Caki2 (cell line): Measurements from ENCODE around the gene SMAD7. TPM values are rescaled to one million over a fixed set of nuclear protein-coding genes. Genes with fewer than 3 reads are reported as not detected.
A peak's percentile ranks its signal among the peaks of the same experiment; 100 is the strongest.

Experiments
- DNase-seq: peaks from one replicate; pipeline ENCODE4 v3.0.0-alpha.2; 2015; ENCODE audit warnings: low read depth
- in situ Hi-C: cut with HindIII; loops from 2 replicates; pipeline ENCODE4 v1.10.0; 2016; ENCODE audit warnings: low sequenced_read_pairs, low pct_unique_long_range_greater_than_20kb, mixed read lengths
- total RNA-seq: library from RNA; depleted of rRNA; stranded (reverse); fragments of >200 nt; shearing (Covaris generic); gene quantifications from 2 replicates; pipeline ENCODE4 v1.2.3, GENCODE V29; 2014; ENCODE audit warnings: low replicate concordance

SMAD7 gene
- total RNA-seq, 1 experiment from 2014 or later = 38.0 TPM

GRCh38 chr18:48967545-48967944, 16.8 kb upstream of the SMAD7 start:
- no peak for DNase-seq
- in situ Hi-C loops = no loop called here

DNA sequence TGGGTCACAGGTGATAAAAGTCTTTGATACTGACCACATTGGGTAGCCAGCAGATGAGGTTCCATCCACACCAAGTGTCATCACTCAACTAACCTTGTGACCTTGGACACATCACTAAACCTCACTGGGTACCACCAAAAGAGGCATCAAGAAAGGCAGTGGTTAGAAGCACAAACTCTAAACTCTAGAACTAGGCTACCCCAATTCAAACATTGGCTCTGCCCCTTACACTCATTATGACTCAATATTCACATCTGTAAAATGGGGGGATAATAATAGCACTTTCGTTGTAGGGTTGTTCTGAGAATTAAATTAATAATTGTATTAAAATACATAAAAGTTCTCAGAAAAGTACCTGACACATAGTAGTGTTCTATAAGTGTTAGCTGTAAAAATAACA, 15.8 kb upstream of the SMAD7 start:
- in situ Hi-C loops = no loop called here
- no peak for DNase-seq

GRCh38 chr18:48963586-48964470, 13.1 kb upstream of the SMAD7 start:
- in situ Hi-C loops = no loop called here
- DNase-seq = no peak

GRCh38 chr18:48962994-48963561, 12.3 kb upstream of the SMAD7 start:
- no peak for DNase-seq
- in situ Hi-C loops = no loop called here

DNA sequence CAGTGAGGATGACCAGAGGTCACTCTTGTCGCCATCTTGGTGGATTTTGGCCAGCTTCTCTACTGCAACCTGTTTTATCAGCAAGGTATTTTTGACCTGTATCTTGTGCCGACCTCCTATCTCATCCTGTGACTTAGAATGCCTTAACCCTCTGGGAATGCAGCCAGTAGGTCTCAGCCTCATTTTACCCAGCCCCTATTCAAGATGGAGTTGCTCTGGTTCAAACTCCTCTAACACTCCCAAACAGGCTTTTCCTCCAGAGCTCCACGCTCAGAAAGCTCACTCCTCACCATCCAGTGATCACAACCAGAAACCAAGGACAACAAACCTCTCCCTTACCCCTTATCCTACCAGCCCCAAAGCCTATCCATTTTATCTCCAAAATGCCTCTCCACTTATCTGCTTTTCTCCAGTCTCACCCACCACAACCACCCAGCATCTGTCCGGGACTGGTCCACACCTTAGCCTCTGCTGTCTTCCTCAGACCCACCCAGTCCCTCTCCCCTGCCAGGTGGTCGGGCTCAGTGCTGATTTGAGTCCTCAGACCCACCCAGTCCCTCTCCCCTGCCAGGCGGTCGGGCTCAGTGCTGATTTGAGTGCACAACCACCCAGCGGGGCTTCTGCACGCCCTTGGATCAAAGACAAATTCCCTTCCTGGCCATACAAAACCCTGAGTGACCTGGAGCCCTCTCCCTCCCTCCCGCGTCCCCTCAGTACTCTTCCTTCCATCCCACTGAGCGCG, 11.7 kb upstream of the SMAD7 start:
- DNase-seq = no peak
- in situ Hi-C loops = no loop called here

- no peak for DNase-seq
- in situ Hi-C loops = no loop called here
These were observed 10.8 kb upstream of the SMAD7 start for GRCh38 chr18:48961547-48961946.

DNA sequence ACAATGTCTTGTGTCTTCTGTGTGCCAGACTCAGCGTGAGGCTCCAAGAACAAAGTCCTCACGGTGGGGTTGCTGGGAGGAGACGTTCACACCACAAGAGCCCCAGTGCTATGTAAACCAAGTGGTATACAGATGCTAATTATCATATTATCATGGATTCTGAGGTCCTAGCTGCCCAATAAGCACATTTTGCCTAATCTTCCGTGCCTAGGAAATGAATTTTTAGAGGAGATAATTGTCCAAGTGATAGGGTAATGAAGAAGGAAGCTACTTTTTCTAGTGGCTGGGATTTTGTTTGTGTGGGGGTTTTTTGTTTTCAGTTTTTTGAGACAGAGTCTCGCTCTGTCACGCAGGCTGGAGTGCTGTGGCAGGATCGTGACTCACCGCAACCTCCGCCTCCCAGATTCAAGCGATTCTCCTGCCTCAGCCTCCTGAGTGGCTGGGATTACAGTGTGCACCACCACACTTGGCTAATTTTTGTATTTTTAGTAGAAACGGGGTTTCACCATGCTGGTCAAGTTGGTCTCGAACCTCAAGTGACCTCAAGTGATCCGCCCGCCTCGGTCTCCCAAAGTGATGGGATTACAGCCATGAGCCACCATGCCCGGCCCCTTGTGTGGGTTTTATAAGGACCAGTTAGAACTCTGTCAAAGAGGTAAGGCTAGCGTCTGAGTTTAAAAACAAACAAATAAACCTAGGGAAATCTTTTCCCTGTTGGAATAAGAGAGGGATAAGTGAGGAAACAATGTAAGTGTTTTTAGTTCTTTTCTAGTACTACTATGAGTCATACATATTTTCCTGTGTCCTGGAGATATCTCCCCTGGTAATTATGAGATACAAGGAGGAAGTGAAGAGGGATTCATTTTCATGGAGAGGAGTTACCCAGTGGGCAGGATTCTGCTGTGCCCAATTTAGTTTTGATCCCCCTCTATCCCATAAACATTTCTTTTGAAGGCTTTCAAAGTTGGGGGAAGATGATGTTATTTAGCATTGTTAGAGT, 9.5 kb upstream of the SMAD7 start:
- in situ Hi-C loops = no loop called here
- no peak for DNase-seq

DNA sequence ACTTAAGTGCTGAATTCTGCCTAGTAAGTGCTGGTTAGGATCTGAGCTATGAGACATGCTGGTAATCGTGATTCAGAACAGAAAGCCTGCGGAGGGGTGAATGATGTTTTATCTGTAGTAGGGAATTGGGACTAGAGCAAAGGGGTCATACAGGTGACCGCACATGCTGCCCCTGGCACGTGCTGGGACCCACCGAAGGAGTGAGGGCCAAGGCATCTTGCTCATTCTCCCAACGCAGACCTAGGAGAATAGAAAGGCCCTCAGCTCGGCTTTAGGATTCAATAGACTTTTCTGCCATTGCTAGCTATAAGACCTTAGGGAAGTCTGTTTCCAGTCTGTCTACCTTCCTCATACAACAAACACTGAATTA, 8.8 kb upstream of the SMAD7 start:
- in situ Hi-C loops = no loop called here

DNA sequence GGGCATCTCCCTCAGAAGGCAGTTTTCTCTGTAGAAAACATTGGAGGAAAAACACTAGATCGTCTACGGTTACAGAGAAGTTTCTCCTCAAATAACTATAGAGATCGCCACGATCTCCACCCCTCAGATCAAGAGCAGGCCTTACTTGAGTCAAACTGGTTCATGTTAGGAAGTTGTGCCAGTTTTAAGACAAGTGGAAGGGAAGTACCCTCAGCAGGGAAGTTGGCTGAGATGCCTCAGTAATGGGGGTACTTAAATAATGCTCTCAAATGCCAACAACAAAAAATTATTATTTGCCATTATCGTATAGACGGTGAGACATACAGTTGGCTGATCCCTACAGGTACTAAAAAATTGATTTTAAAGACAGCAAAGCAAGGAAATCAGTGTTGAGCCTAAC, 8.2 kb upstream of the SMAD7 start:
- no peak for DNase-seq
- in situ Hi-C loops = no loop called here

More for the DNA sequence above, 8.8 kb upstream of the SMAD7 start:
- DNase-seq = no peak

DNA sequence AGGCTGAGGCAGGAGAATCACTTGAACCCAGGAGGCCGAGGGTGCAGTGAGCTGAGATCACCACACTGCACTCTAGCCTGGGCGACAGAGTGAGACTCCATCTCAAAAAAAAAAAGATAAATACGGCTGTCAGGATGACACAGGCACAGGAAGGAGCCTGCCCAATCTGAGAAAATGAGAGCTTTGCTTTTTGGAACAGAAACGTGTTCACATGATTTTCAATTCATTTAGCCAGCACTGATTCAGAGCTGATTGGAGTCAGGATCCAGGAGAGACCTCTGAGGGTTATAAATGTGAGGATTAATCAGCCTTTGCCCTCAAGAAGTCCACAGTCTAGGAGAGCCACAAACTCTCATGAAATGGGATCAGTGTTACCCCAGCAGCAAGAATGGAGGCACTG, 6.9 kb upstream of the SMAD7 start:
- in situ Hi-C loops = no loop called here
- DNase-seq = no peak

- in situ Hi-C loops = no loop called here
- DNase-seq = no peak
These were observed 6.4 kb upstream of the SMAD7 start for GRCh38 chr18:48957136-48957535.

DNA sequence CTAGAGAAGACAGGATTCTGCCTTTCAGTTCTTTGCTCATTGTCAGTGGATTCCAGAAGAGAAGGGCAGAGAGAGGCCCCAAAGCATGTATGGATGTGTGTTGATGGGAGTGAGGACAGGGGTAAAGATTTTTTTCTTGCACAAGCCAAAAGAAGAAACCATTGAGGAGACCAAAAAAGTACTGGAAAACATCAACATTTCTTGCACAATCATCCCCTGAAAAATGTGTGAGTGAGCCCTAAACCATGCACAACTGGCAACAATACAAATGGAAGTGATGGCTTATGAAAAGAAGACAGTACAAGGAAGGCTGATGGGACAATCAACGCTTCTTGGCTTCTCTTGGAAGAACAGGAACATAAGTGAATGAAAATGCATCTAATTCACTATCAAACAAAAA, 5.6 kb upstream of the SMAD7 start:
- in situ Hi-C loops = no loop called here
- no peak for DNase-seq

DNA sequence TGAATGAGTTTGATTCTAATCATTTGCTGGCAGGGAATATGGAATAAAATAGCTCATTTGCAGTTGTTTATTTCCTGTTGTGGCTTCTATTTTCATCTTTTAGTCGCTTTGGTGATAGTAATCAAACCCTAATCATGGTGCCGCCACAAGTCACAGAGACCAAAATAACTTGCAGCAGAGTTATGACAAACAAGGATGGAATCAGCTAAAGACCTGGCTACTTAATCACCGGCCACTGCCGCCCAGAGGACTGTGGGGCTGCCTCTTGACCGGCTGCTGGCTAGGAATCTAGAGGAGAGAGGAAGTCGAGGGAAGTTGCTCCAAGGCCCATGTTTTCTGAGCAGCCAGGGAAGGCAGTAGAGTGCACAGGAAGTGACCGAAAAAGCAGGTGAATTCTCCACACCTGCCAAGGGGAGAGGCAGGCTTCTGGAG, 5.1 kb upstream of the SMAD7 start:
- no peak for DNase-seq
- in situ Hi-C loops = no loop called here

GRCh38 chr18:48954886-48955819, 4.4 kb upstream of the SMAD7 start:
- no peak for DNase-seq
- in situ Hi-C loops = no loop called here

- no peak for DNase-seq
- in situ Hi-C loops = no loop called here
These were observed 2.4 kb upstream of the SMAD7 start for GRCh38 chr18:48953104-48953706.

- in situ Hi-C loops = no loop called here
- peak; percentile 77 for DNase-seq
These were observed 1.7 kb upstream of the SMAD7 start for GRCh38 chr18:48952287-48953103.
